Subcutaneous adipose tissue (tissue), 4 donors: Measurements from ENCODE around the gene MLLT6. TPM values are rescaled to one million over a fixed set of nuclear protein-coding genes. Genes with fewer than 3 reads are reported as not detected.

ENCODE experiments used
- total RNA-seq, 4 donors: library from RNA; depleted of rRNA; stranded (reverse); fragments of >200 nt; gene quantifications; one replicate each; pipeline ENCODE4 v1.1.0, GENCODE V29; 2016
- TF ChIP-seq, protein P1 (sequence below): fragments of 450-650 bp; IDR thresholded peaks from one replicate; pipeline ENCODE4 v1.5.1; 2016; ENCODE audit warnings: low read depth, mild to moderate bottlenecking, control low read depth, antibody characterized with exemption, moderate library complexity

The MLLT6 gene
- total RNA-seq, 4 donors from 2014 or later: 25.2 to 95.1 (median 37.1) TPM

- TF ChIP-seq, protein P1, sequence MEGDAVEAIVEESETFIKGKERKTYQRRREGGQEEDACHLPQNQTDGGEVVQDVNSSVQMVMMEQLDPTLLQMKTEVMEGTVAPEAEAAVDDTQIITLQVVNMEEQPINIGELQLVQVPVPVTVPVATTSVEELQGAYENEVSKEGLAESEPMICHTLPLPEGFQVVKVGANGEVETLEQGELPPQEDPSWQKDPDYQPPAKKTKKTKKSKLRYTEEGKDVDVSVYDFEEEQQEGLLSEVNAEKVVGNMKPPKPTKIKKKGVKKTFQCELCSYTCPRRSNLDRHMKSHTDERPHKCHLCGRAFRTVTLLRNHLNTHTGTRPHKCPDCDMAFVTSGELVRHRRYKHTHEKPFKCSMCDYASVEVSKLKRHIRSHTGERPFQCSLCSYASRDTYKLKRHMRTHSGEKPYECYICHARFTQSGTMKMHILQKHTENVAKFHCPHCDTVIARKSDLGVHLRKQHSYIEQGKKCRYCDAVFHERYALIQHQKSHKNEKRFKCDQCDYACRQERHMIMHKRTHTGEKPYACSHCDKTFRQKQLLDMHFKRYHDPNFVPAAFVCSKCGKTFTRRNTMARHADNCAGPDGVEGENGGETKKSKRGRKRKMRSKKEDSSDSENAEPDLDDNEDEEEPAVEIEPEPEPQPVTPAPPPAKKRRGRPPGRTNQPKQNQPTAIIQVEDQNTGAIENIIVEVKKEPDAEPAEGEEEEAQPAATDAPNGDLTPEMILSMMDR: no peak
Observed at GRCh38 chr17:38739305-38739704, 34.2 kb downstream of the MLLT6 start.

GRCh38 chr17:38740044-38740443, 35.0 kb downstream of the MLLT6 start:
- TF ChIP-seq, protein P1: no peak

DNA sequence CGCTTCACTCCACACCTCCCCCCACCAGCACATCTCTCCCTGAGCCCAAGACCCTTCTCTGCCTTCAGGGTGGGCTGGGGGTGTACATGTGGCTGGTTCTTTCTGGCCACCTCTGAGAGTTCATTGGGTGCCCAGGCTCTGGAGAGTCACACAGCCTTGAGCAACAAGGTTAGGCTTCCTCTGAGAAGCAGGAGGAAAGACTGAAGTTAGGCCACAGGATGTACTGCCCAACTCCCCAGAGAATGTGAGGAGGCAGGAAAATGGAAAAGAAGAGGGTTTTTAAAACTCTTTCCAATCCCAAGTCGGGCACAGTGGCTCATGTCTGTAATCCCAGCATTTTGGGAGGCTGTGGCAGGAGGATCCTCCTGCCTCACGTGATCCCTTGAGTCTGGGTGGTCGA, 35.7 kb downstream of the MLLT6 start:
- TF ChIP-seq, protein P1: no peak

DNA sequence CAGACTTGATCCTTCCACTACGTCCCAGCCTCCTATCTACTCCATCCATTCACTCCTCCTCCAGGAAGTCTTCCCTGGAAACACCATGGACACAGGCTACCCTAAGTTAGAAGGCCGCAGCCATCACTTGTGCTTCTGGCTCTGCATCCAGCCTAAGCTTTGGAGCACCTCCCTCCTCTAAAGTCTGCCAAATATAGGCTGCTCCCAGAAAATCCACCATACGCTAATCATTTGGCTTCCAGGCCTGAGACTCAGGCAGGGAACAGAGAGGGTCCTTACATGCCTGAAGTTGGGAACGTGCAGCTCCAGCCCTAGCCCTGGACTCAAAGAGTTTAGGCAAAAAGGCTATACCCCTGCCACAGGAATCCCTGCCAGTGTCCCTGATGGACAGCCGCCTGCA, 36.4 kb downstream of the MLLT6 start:
- TF ChIP-seq, protein P1: no peak

DNA sequence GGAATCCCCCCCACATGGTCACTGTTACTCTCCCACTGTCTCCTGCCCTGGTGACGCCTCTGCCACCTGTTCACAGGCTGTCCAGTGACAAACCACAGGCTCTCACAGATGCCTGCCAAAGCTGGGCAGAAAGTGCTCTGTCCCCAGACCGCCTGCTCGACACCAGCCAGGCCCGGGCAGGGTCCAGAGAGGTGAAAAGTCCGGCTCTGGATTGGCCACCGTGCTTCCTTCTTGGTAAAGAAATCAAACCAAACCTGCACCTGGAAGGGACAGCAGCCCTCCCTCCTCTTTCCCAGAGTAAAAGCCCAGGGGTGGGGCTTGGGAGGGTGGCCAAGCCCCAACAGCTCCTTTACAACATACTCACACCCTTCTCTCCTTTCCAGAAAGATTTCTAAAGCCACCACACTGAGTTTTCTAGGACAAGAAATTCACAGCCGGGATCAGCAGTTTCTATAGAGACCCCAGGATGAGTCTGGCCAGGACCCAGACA, 36.9 kb downstream of the MLLT6 start:
- TF ChIP-seq, protein P1: no peak

DNA sequence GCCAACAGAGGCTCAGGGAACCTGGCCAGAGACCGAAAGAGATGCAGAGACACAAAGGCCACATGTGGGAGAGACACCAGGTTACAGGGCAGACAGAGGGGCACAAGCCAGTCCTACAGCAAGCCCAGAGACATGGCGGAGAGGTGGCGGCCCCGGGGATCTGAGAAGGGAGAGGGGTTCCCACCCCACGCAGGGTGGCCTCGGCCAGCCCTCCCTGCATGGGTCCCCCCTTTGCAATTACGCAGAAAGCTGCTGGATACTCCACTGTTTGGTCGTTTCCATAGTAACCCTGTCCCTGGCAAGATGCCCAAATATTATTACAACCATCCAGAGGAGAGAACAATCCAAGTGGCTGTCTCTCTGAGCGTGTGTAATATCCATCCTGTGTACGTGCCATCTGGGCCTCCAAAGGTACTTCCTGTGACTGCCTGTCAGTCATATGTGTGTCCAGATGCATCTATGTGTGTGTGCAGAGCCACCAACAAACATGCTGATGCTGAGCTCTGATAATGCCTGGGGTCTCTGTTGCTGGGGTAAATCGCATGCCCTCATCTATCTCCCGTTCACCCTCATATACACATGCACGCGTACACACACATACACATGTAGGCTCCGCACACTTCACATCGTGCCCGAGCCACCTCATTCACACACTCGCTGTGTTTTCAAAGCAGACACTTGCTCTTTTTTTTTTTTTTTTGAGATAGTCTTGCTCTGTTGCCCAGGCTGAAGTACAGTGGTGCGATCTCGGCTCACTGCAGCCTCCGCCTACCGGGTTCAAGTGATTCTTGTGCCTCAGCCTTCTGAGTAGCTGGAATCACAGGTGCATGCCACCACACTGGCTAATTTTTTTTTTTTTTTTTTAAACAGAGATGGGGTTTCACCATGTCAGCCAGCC, 37.6 kb downstream of the MLLT6 start:
- TF ChIP-seq, protein P1: no peak

GRCh38 chr17:38743556-38744171, 38.6 kb downstream of the MLLT6 start:
- TF ChIP-seq, protein P1: no peak
